Measurements from ENCODE around the gene SMG7. TPM values are rescaled to one million over a fixed set of nuclear protein-coding genes. Genes with fewer than 3 reads are reported as not detected.

SMG7 gene
- total RNA-seq, 1 experiment from 2014 or later: 65.2 TPM

GRCh38 chr1:183432548-183432875, 39.8 kb upstream of the SMG7 start:
- Histone ChIP-seq H3K36me3 (ENCODE audit: control insufficient read depth, insufficient read depth, low read length) (no peaks in the 10 kb centered on the region), H3K27me3 (ENCODE audit: control insufficient read depth, insufficient read depth, low read length) (peaks cover 4% of the 10 kb centered on the region; the same call in 1 of the 2 replicates), H3K4me3 (ENCODE audit: low read depth in 2 of 2, low read length in 2 of 2) (no peak overlapping the region), H3K9me3 (ENCODE audit: control insufficient read depth, insufficient read depth, low read depth, low read length) (no peaks in the 10 kb centered on the region), H3K4me1 (ENCODE audit: control insufficient read depth, insufficient read depth, low read length) (no peaks in the 10 kb centered on the region), H3K27ac (ENCODE audit: low read length) (no peak overlapping the region)
- BruUV-seq (replicated peaks): no TSS peak
- ChIA-PET CTCF (no interaction called here), POLR2A (no interaction called here)
- intact Hi-C loops (cut with micrococcal nuclease; ENCODE audit: unreplicated experiment) (no loop called here), in situ Hi-C loops (cut with HindIII; ENCODE audit: low pct_unique_long_range_greater_than_20kb, low sequenced_read_pairs) (no loop called here)
- ATAC-seq: no peak
- no peak for TF ChIP-seq POLR2AphosphoS5 (IDR thresholded peaks at IDR 0.05; ENCODE audit: low read depth, low read length)
- TF ChIP-seq, protein P1, sequence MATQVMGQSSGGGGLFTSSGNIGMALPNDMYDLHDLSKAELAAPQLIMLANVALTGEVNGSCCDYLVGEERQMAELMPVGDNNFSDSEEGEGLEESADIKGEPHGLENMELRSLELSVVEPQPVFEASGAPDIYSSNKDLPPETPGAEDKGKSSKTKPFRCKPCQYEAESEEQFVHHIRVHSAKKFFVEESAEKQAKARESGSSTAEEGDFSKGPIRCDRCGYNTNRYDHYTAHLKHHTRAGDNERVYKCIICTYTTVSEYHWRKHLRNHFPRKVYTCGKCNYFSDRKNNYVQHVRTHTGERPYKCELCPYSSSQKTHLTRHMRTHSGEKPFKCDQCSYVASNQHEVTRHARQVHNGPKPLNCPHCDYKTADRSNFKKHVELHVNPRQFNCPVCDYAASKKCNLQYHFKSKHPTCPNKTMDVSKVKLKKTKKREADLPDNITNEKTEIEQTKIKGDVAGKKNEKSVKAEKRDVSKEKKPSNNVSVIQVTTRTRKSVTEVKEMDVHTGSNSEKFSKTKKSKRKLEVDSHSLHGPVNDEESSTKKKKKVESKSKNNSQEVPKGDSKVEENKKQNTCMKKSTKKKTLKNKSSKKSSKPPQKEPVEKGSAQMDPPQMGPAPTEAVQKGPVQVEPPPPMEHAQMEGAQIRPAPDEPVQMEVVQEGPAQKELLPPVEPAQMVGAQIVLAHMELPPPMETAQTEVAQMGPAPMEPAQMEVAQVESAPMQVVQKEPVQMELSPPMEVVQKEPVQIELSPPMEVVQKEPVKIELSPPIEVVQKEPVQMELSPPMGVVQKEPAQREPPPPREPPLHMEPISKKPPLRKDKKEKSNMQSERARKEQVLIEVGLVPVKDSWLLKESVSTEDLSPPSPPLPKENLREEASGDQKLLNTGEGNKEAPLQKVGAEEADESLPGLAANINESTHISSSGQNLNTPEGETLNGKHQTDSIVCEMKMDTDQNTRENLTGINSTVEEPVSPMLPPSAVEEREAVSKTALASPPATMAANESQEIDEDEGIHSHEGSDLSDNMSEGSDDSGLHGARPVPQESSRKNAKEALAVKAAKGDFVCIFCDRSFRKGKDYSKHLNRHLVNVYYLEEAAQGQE (IDR thresholded peaks at IDR 0.05; ENCODE audit: insufficient read depth in 1 of 2, low read depth in 2 of 2, low read length in 1 of 2): no peak
- TF ChIP-seq SIN3A (IDR thresholded peaks at IDR 0.05; ENCODE audit: borderline replicate concordance, insufficient read depth, low read depth, low read length): no peak
- no peak for TF ChIP-seq TCF7L2 (IDR thresholded peaks at IDR 0.05; ENCODE audit: low read depth, low read length)
- no peak for TF ChIP-seq CTCF (IDR thresholded peaks at IDR 0.05)
- DNase-seq (ENCODE audit: low read depth, low spot score): no peak

DNA sequence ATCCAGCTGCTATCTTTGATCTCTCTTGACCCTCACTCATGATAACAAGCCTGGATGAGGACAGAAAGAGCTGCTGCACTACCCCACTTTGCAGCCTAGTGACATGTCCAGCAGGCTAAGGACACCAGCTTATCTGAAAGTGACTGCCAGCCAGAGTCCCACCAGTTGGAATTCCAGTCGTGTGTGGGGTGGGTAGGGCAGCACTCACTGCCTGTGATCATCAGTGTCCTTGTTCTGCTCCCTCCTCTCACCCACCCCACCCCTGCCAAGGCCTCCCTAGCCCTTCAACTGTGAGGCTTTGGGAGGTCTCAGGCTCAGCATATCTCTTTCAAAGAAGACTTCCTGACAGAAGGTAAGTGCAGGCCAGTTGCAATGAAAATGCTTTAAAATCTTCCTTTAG, 38.6 kb upstream of the SMG7 start:
- no peak for ATAC-seq
- POLR2A ChIA-PET: no interaction called here
- no peak for DNase-seq (ENCODE audit: low read depth, low spot score)

More for the DNA sequence above, 38.6 kb upstream of the SMG7 start:
- intact Hi-C loops (cut with micrococcal nuclease; ENCODE audit: unreplicated experiment) (no loop called here), in situ Hi-C loops (cut with HindIII; ENCODE audit: low pct_unique_long_range_greater_than_20kb, low sequenced_read_pairs) (no loop called here)
- TF ChIP-seq POLR2AphosphoS5 (IDR thresholded peaks at IDR 0.05; ENCODE audit: low read depth, low read length) (no peak), CTCF (IDR thresholded peaks at IDR 0.05) (no peak), TCF7L2 (IDR thresholded peaks at IDR 0.05; ENCODE audit: low read depth, low read length) (no peak), SIN3A (IDR thresholded peaks at IDR 0.05; ENCODE audit: borderline replicate concordance, insufficient read depth, low read depth, low read length) (no peak)
- TF ChIP-seq, protein P1 (IDR thresholded peaks at IDR 0.05; ENCODE audit: insufficient read depth in 1 of 2, low read depth in 2 of 2, low read length in 1 of 2): no peak
- Histone ChIP-seq H3K9me3 (ENCODE audit: control insufficient read depth, insufficient read depth, low read depth, low read length) (no peaks in the 10 kb centered on the region), H3K27me3 (ENCODE audit: control insufficient read depth, insufficient read depth, low read length) (peaks cover 6% of the 10 kb centered on the region; the same call in 1 of the 2 replicates), H3K36me3 (ENCODE audit: control insufficient read depth, insufficient read depth, low read length) (no peaks in the 10 kb centered on the region), H3K27ac (ENCODE audit: low read length) (no peak overlapping the region), H3K4me3 (ENCODE audit: low read depth in 2 of 2, low read length in 2 of 2) (no peak overlapping the region), H3K4me1 (ENCODE audit: control insufficient read depth, insufficient read depth, low read length) (no peaks in the 10 kb centered on the region)
- CTCF ChIA-PET: no interaction called here
- BruUV-seq (replicated peaks): no TSS peak
